Ishikawa (cell line): ENCODE results near the gene MEG3.

Source experiments
- CEBPB ChIP-seq: IDR thresholded peaks from 2 replicates; pipeline ENCODE4 v1.6.1; 2012
- CREB1 ChIP-seq: IDR thresholded peaks from 2 replicates; pipeline ENCODE4 v1.6.1; 2012; ENCODE audit warnings: low read depth
- EGR1 ChIP-seq: IDR thresholded peaks from 2 replicates; pipeline ENCODE4 v1.6.1; 2012
- FOXM1 ChIP-seq: IDR thresholded peaks from 2 replicates; pipeline ENCODE4 v1.6.1; 2012; ENCODE audit warnings: low read depth, borderline replicate concordance
- MAX ChIP-seq: IDR thresholded peaks from 2 replicates; pipeline ENCODE4 v1.6.1; 2012
- RAD21 ChIP-seq: IDR thresholded peaks from 2 replicates; pipeline ENCODE4 v1.6.1; 2012; ENCODE audit warnings: low read depth
- REST ChIP-seq: IDR thresholded peaks from 2 replicates; pipeline ENCODE4 v1.6.1; 2012; ENCODE audit warnings: low read depth, mild to moderate bottlenecking
- TAF1 ChIP-seq: IDR thresholded peaks from 2 replicates; pipeline ENCODE4 v1.6.1; 2012; ENCODE audit warnings: low read depth, mild to moderate bottlenecking
- TEAD4 ChIP-seq: IDR thresholded peaks from 2 replicates; pipeline ENCODE4 v1.6.1; 2012
- USF1 ChIP-seq: IDR thresholded peaks from 2 replicates; pipeline ENCODE4 v1.6.1; 2012
- YY1 ChIP-seq: IDR thresholded peaks from 2 replicates; pipeline ENCODE4 v1.6.1; 2012; ENCODE audit warnings: low read depth
- ZBTB7A ChIP-seq: IDR thresholded peaks from 2 replicates; pipeline ENCODE4 v1.6.1; 2012; ENCODE audit warnings: low read depth

GRCh38 chr14:100824091-100824551 lies 1.8 kb upstream of the MEG3 start:
- TF ChIP-seq YY1: no peak
- no peak for TF ChIP-seq RAD21
- TF ChIP-seq EGR1: no peak
- no peak for TF ChIP-seq TAF1
- TF ChIP-seq MAX: no peak
- no peak for TF ChIP-seq CREB1
- TF ChIP-seq USF1: no peak
- TF ChIP-seq TEAD4: no peak
- no peak for TF ChIP-seq CEBPB
- TF ChIP-seq REST: no peak
- TF ChIP-seq ZBTB7A: no peak
- TF ChIP-seq FOXM1: no peak
